Measurements from ENCODE around the gene SV2C. TPM values are rescaled to one million over a fixed set of nuclear protein-coding genes. Genes with fewer than 3 reads are reported as not detected.
"Not testable (repeated sequence)": the region's sequence is repeated elsewhere in the genome, so short reads cannot be mapped to it uniquely, and the experiment has no call there.

The SV2C gene
- polyA plus RNA-seq (0.02 to 0.34 TPM (median 0.08 TPM) in 3 replicates), polyA minus RNA-seq (0.03 to 0.16 TPM in 2 of 3 replicates, not detected in the other)
- polyA plus RNA-seq (2011; ENCODE audit: low read depth) = not detected
- 0.06 TPM in 2 replicates for polyA plus RNA-seq (2011; cell fraction: cytosol; rRNA removed)
- 0.04 and 0.06 TPM in 2 replicates for polyA plus RNA-seq (2011; cell fraction: nucleus; rRNA removed)
- polyA plus RNA-seq (2012; ENCODE audit: low replicate concordance) = 0.24 TPM in 1 of 2 replicates, not detected in the other
- polyA minus RNA-seq (2011; cell fraction: cytosol; rRNA and poly(A)+ RNA removed) = not detected
- 0.08 TPM in 1 of 2 replicates, not detected in the other for polyA minus RNA-seq (2011; cell fraction: nucleus; rRNA and poly(A)+ RNA removed)

DNA sequence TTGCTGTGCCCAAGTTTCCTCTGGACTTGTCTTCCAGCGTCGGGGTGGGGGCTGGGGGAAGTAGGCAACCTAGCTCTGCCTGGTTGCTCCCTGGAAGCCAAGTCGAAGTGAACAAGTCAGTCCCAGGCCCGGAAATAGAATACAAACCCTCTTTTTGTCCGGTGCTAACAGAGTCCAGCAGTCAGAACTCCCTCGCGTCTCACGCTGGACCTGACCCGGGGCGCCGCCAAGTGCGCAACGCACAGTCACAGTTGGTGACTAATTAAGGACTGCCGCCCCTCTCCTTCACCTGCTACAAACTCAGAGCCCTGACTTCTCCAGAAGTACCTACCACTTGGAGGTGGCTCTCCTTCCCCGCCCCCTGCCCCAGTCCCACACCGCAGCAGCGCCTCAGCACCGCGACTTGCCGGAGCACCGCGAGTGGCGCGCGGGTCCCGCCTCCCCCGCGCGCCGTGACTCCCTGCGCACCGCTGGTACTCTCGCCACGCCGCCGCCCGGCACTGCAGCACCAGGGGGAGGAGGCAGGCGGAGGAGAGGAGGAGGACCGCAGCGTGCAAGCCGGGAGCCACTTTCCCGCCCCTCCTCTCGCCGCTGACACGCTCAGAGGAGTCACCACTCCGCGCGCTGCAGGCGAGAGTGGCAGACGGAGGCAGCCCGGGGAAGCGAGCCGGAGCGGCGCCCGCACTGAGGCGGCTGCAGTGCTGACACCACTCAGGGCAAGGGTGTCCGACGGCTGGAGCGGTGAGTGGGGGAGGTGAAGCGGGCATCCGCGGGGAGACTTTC, at the start of gene SV2C:
Gene SV2C, plus strand, starts transcription at position 612 of the 783 bp plus-strand sequence. CDS start 48,368 bp downstream, outside the sequence.
- TF ChIP-seq EZH2 (IDR thresholded peaks at IDR 0.05; ENCODE audit: low read length) (no peak), CTCF (optimal IDR thresholded peaks at IDR 0.05 in 1 of 3, IDR thresholded peaks at IDR 0.05 in 1 of 3, conservative IDR thresholded peaks at IDR 0.05 in 1 of 3; ENCODE audit: extremely low read depth in 1 of 3, insufficient read depth in 2 of 3, low read length in 3 of 3) (no peak)
- FAIRE-seq (no peak), DNase-seq (ENCODE audit: low read depth, low spot score) (no peak)
- no peak within 1 kb of the TSS for H3K9ac ChIP-seq (ENCODE audit: control insufficient read depth, extremely low read depth, insufficient read depth, low read length)
- H3K4me1 ChIP-seq (ENCODE audit: control insufficient read depth, extremely low read depth, insufficient read depth, low read length) = no peaks in the 10 kb centered on the region
- no peaks in the 10 kb centered on the region for H4K20me1 ChIP-seq (ENCODE audit: control insufficient read depth, extremely low read depth, insufficient read depth, low read length)
- H2AFZ ChIP-seq (ENCODE audit: control insufficient read depth, low read length) = no peak within 1 kb of the TSS
- peaks cover 54% of the 10 kb centered on the region for H3K27me3 ChIP-seq (ENCODE audit: control insufficient read depth, extremely low read depth, insufficient read depth, low read length)
- no peaks in the 10 kb centered on the region for H3K79me2 ChIP-seq (ENCODE audit: control insufficient read depth, insufficient read depth, low read length)
- H3K9me1 ChIP-seq (ENCODE audit: control insufficient read depth, extremely low read depth, insufficient read depth, low read length) = no peaks in the 10 kb centered on the region
- H3K4me2 ChIP-seq (ENCODE audit: control insufficient read depth, extremely low read depth, insufficient read depth, low read depth, low read length) = no peak within 1 kb of the TSS
- H3K9me3 ChIP-seq (ENCODE audit: control insufficient read depth, low read depth, low read length) = no peaks in the 10 kb centered on the region
- no peaks in the 10 kb centered on the region for H3K36me3 ChIP-seq (ENCODE audit: control insufficient read depth in 2 of 2, extremely low read depth in 1 of 2, insufficient read depth in 2 of 2, low read length in 2 of 2)
- dilution Hi-C loops (cut with MboI; ENCODE audit: extremely low pct_ligation_motif_present, low sequenced_read_pairs) = no loop called here
- H3K4me3 ChIP-seq (ENCODE audit: control insufficient read depth in 2 of 3, extremely low read depth in 1 of 3, insufficient read depth in 2 of 3, low read depth in 1 of 3, low read length in 3 of 3) = no peak within 1 kb of the TSS
- H3K27ac ChIP-seq (ENCODE audit: control insufficient read depth, insufficient read depth, low read length) = no peak within 1 kb of the TSS

DNA sequence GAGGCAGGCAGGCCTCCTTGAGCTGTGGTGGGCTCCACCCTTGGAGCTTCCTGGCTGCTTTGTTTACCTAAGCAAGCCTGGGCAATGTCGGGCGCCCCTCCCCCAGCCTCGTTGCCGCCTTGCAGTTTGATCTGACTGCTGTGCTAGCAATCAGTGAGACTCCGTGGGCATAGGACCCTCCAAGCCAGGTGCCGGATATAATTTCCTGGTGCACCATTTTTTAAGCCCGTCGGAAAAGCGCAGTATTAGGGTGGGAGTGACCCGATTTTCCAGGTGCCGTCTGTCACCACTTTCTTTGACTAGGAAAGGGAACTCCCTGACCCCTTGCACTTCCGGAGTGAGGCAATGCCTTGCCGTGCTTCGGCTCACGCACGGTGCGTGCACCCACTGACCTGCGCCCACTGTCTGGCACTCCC, 45.4 kb upstream of the SV2C start:
- FAIRE-seq; H3K4me3 ChIP-seq (ENCODE audit: control insufficient read depth in 2 of 3, extremely low read depth in 1 of 3, insufficient read depth in 2 of 3, low read depth in 1 of 3, low read length in 3 of 3); H3K36me3 ChIP-seq (ENCODE audit: control insufficient read depth in 2 of 2, extremely low read depth in 1 of 2, insufficient read depth in 2 of 2, low read length in 2 of 2); H3K27me3 ChIP-seq (ENCODE audit: control insufficient read depth, extremely low read depth, insufficient read depth, low read length); H3K9me3 ChIP-seq (ENCODE audit: control insufficient read depth, low read depth, low read length); H3K4me1 ChIP-seq (ENCODE audit: control insufficient read depth, extremely low read depth, insufficient read depth, low read length); H4K20me1 ChIP-seq (ENCODE audit: control insufficient read depth, extremely low read depth, insufficient read depth, low read length); DNase-seq (ENCODE audit: low read depth, low spot score); H3K9ac ChIP-seq (ENCODE audit: control insufficient read depth, extremely low read depth, insufficient read depth, low read length); H3K79me2 ChIP-seq (ENCODE audit: control insufficient read depth, insufficient read depth, low read length); H3K27ac ChIP-seq (ENCODE audit: control insufficient read depth, insufficient read depth, low read length); dilution Hi-C loops (cut with MboI; ENCODE audit: extremely low pct_ligation_motif_present, low sequenced_read_pairs); H3K9me1 ChIP-seq (ENCODE audit: control insufficient read depth, extremely low read depth, insufficient read depth, low read length); H2AFZ ChIP-seq (ENCODE audit: control insufficient read depth, low read length): not testable (repeated sequence)
- H3K4me2 ChIP-seq (ENCODE audit: control insufficient read depth, extremely low read depth, insufficient read depth, low read depth, low read length) = peak overlapping the region; percentile 27

All from keratinocyte (primary cell).